GM23338 (cell line): ENCODE results near the gene ZNF557.

ENCODE experiments used
- CTCF ChIP-seq, 2 experiments: fragments of 200-600 bp in 1 of 2; sonication (generic) in 1 of 2; conservative IDR thresholded peaks; 2 replicates each; pipeline versions ENCODE4 v1.5.1 to v1.6.1; 2016 to 2017; ENCODE audit warnings: antibody characterized with exemption in 2 of 2, low read depth in 2 of 2, mild to moderate bottlenecking in 2 of 2, moderate library complexity in 1 of 2
- EZH2 ChIP-seq: fragments of 200-600 bp; sonication (generic); IDR thresholded peaks from one replicate; pipeline ENCODE4 v1.8.0; 2017; ENCODE audit warnings: antibody characterized with exemption, mild to moderate bottlenecking, low read depth; ENCODE audit not compliant: unreplicated experiment
- EZH2phosphoT487 ChIP-seq: fragments of 200-600 bp; sonication (generic); IDR thresholded peaks from one replicate; pipeline ENCODE4 v1.8.1; 2018; ENCODE audit warnings: antibody characterized with exemption; ENCODE audit not compliant: unreplicated experiment
- POLR2AphosphoS5 ChIP-seq: IDR thresholded peaks from 2 replicates; pipeline ENCODE4 v1.6.1; 2016; ENCODE audit warnings: antibody characterized with exemption, low read depth

GRCh38 chr19:7117248-7117647, 47.7 kb downstream of the ZNF557 start:
- TF ChIP-seq EZH2phosphoT487 (no peak), CTCF (conservative IDR thresholded peaks at IDR 0.05; ENCODE audit: low read depth in 2 of 2) (no peak), POLR2AphosphoS5 (no peak), EZH2 (no peak)
